ENCODE measurements around the gene CUX1.

CUX1 gene

GRCh38 chr7:102069931-102070629 lies 252.7 kb downstream of the CUX1 start:
- Histone ChIP-seq H3K9me3 (ENCODE audit: control insufficient read depth, low read length) (peaks cover 7% of the 10 kb centered on the region), H3K36me3 (ENCODE audit: control insufficient read depth, insufficient read depth, low read length) (peaks cover 44% of the 10 kb centered on the region), H3K27ac (ENCODE audit: low read depth, low read length, severe bottlenecking) (no peak overlapping the region), H3K4me1 (ENCODE audit: control insufficient read depth, insufficient read depth, low read length, poor library complexity, severe bottlenecking) (peaks cover 7% of the 10 kb centered on the region), H3K4me3 (ENCODE audit: extremely low read depth, insufficient read depth, low read length, poor library complexity, severe bottlenecking) (no peak overlapping the region)
- 91 to 93% methylated on average over 4 to 5 of the region's 7 CpGs for WGBS, 2 experiments (ENCODE audit: insufficient coverage in 2 of 2)

- Histone ChIP-seq H3K27ac (ENCODE audit: low read depth, low read length, severe bottlenecking) (no peak overlapping the region), H3K9me3 (ENCODE audit: control insufficient read depth, low read length) (peaks cover 7% of the 10 kb centered on the region), H3K4me3 (ENCODE audit: extremely low read depth, insufficient read depth, low read length, poor library complexity, severe bottlenecking) (no peak overlapping the region), H3K36me3 (ENCODE audit: control insufficient read depth, insufficient read depth, low read length) (peaks cover 50% of the 10 kb centered on the region), H3K4me1 (ENCODE audit: control insufficient read depth, insufficient read depth, low read length, poor library complexity, severe bottlenecking) (peaks cover 2% of the 10 kb centered on the region)
- 94 to 100% methylated on average over 5 of the region's 5 CpGs for WGBS, 2 experiments (ENCODE audit: insufficient coverage in 2 of 2)
These were observed 254.6 kb downstream of the CUX1 start for GRCh38 chr7:102072003-102072402.

GRCh38 chr7:102072636-102073209 lies 255.3 kb downstream of the CUX1 start:
- Histone ChIP-seq H3K4me3 (ENCODE audit: extremely low read depth, insufficient read depth, low read length, poor library complexity, severe bottlenecking) (no peak overlapping the region), H3K27ac (ENCODE audit: low read depth, low read length, severe bottlenecking) (no peak overlapping the region), H3K4me1 (ENCODE audit: control insufficient read depth, insufficient read depth, low read length, poor library complexity, severe bottlenecking) (peaks cover 2% of the 10 kb centered on the region), H3K36me3 (ENCODE audit: control insufficient read depth, insufficient read depth, low read length) (peaks cover 50% of the 10 kb centered on the region), H3K9me3 (ENCODE audit: control insufficient read depth, low read length) (peaks cover 7% of the 10 kb centered on the region)
- 96 to 100% methylated on average over 6 to 7 of the region's 8 CpGs for WGBS, 2 experiments (ENCODE audit: insufficient coverage in 2 of 2)

GRCh38 chr7:102073931-102074880 lies 256.8 kb downstream of the CUX1 start:
- H3K36me3 ChIP-seq (ENCODE audit: control insufficient read depth, insufficient read depth, low read length), result peaks cover 41% of the 10 kb centered on the region
- peaks cover 7% of the 10 kb centered on the region for H3K9me3 ChIP-seq (ENCODE audit: control insufficient read depth, low read length)
- no peak overlapping the region for H3K27ac ChIP-seq (ENCODE audit: low read depth, low read length, severe bottlenecking)
- H3K4me3 ChIP-seq (ENCODE audit: extremely low read depth, insufficient read depth, low read length, poor library complexity, severe bottlenecking), result no peak overlapping the region
- 96% methylated on average over 13 to 14 of the region's 14 CpGs for WGBS, 2 experiments (ENCODE audit: insufficient coverage in 2 of 2)
- peaks cover 2% of the 10 kb centered on the region for H3K4me1 ChIP-seq (ENCODE audit: control insufficient read depth, insufficient read depth, low read length, poor library complexity, severe bottlenecking)

GRCh38 chr7:102075126-102075525 lies 257.7 kb downstream of the CUX1 start:
- WGBS, 2 experiments (ENCODE audit: insufficient coverage in 2 of 2), result 92 to 96% methylated on average over 6 to 7 of the region's 9 CpGs
- H3K36me3 ChIP-seq (ENCODE audit: control insufficient read depth, insufficient read depth, low read length), result peaks cover 47% of the 10 kb centered on the region
- H3K4me3 ChIP-seq (ENCODE audit: extremely low read depth, insufficient read depth, low read length, poor library complexity, severe bottlenecking), result no peak overlapping the region

GRCh38 chr7:102075553-102076135 lies 258.2 kb downstream of the CUX1 start:
- Histone ChIP-seq H3K27ac (ENCODE audit: low read depth, low read length, severe bottlenecking) (no peak overlapping the region), H3K4me3 (ENCODE audit: extremely low read depth, insufficient read depth, low read length, poor library complexity, severe bottlenecking) (no peak overlapping the region), H3K4me1 (ENCODE audit: control insufficient read depth, insufficient read depth, low read length, poor library complexity, severe bottlenecking) (peaks cover 2% of the 10 kb centered on the region), H3K36me3 (ENCODE audit: control insufficient read depth, insufficient read depth, low read length) (peaks cover 46% of the 10 kb centered on the region), H3K9me3 (ENCODE audit: control insufficient read depth, low read length) (peaks cover 7% of the 10 kb centered on the region)
- 88 to 100% methylated on average over 3 to 4 of the region's 11 CpGs for WGBS, 2 experiments (ENCODE audit: insufficient coverage in 2 of 2)

More at GRCh38 chr7:102075126-102075525, 257.7 kb downstream of the CUX1 start:
- Histone ChIP-seq H3K9me3 (ENCODE audit: control insufficient read depth, low read length) (peaks cover 7% of the 10 kb centered on the region), H3K4me1 (ENCODE audit: control insufficient read depth, insufficient read depth, low read length, poor library complexity, severe bottlenecking) (peaks cover 2% of the 10 kb centered on the region), H3K27ac (ENCODE audit: low read depth, low read length, severe bottlenecking) (no peak overlapping the region)

- H3K9me3 ChIP-seq (ENCODE audit: control insufficient read depth, low read length), result peaks cover under 1% of the 10 kb centered on the region
- peaks cover 46% of the 10 kb centered on the region for H3K36me3 ChIP-seq (ENCODE audit: control insufficient read depth, insufficient read depth, low read length)
- 57 to 64% methylated on average over 4 to 5 of the region's 5 CpGs for WGBS, 2 experiments (ENCODE audit: insufficient coverage in 2 of 2)
- no peak overlapping the region for H3K27ac ChIP-seq (ENCODE audit: low read depth, low read length, severe bottlenecking)
- H3K4me3 ChIP-seq (ENCODE audit: extremely low read depth, insufficient read depth, low read length, poor library complexity, severe bottlenecking), result no peak overlapping the region
- peaks cover 1% of the 10 kb centered on the region for H3K4me1 ChIP-seq (ENCODE audit: control insufficient read depth, insufficient read depth, low read length, poor library complexity, severe bottlenecking)
These were observed 259.7 kb downstream of the CUX1 start for GRCh38 chr7:102077081-102077480.

GRCh38 chr7:102079140-102080018 lies 262.0 kb downstream of the CUX1 start:
- Histone ChIP-seq H3K4me3 (ENCODE audit: extremely low read depth, insufficient read depth, low read length, poor library complexity, severe bottlenecking) (no peak overlapping the region), H3K4me1 (ENCODE audit: control insufficient read depth, insufficient read depth, low read length, poor library complexity, severe bottlenecking) (no peaks in the 10 kb centered on the region), H3K36me3 (ENCODE audit: control insufficient read depth, insufficient read depth, low read length) (peaks cover 55% of the 10 kb centered on the region), H3K9me3 (ENCODE audit: control insufficient read depth, low read length) (no peaks in the 10 kb centered on the region), H3K27ac (ENCODE audit: low read depth, low read length, severe bottlenecking) (no peak overlapping the region)
- 87 to 89% methylated on average over 23 to 24 of the region's 24 CpGs for WGBS, 2 experiments (ENCODE audit: insufficient coverage in 2 of 2)

- Histone ChIP-seq H3K36me3 (ENCODE audit: control insufficient read depth, insufficient read depth, low read length) (peaks cover 54% of the 10 kb centered on the region), H3K4me3 (ENCODE audit: extremely low read depth, insufficient read depth, low read length, poor library complexity, severe bottlenecking) (no peak overlapping the region), H3K4me1 (ENCODE audit: control insufficient read depth, insufficient read depth, low read length, poor library complexity, severe bottlenecking) (no peaks in the 10 kb centered on the region), H3K27ac (ENCODE audit: low read depth, low read length, severe bottlenecking) (no peak overlapping the region), H3K9me3 (ENCODE audit: control insufficient read depth, low read length) (peaks cover 5% of the 10 kb centered on the region)
- WGBS, 2 experiments (ENCODE audit: insufficient coverage in 2 of 2), result 90 to 97% methylated on average over 12 to 17 of the region's 17 CpGs
These were observed 262.6 kb downstream of the CUX1 start for GRCh38 chr7:102080019-102080433.

Data from mesodermal cell (in vitro differentiated cells).